Liver (tissue), 9 donors: ENCODE data around the gene PTBP3. TPM values are rescaled to one million over a fixed set of nuclear protein-coding genes. Genes with fewer than 3 reads are reported as not detected.

Experiments
- DNase-seq: peaks from one replicate; pipeline ENCODE4 v3.0.0-alpha.2; 2017; ENCODE audit warnings: low spot score
- H3K27ac ChIP-seq, 2 donors: one replicate each; pipeline ENCODE4 v1.7.0; 2013; ENCODE audit warnings: inconsistent platforms in 2 of 2, low read length in 2 of 2, control low read depth in 1 of 2, low read depth in 1 of 2, mild to moderate bottlenecking in 1 of 2
- H3K27me3 ChIP-seq, 4 donors: one replicate each; pipeline versions ENCODE4 v1.6.1 to v1.7.0; 2013; ENCODE audit warnings: low read length in 3 of 4, inconsistent platforms in 1 of 4, mild to moderate bottlenecking in 1 of 4, moderate library complexity in 1 of 4; ENCODE audit not compliant: control insufficient read depth in 4 of 4, insufficient read depth in 4 of 4
- H3K36me3 ChIP-seq, 4 donors: one replicate each; pipeline versions ENCODE4 v1.6.1 to v1.7.0; 2013; ENCODE audit warnings: low read length in 3 of 4, mild to moderate bottlenecking in 3 of 4, low read depth in 1 of 4, moderate library complexity in 1 of 4; ENCODE audit not compliant: control insufficient read depth in 4 of 4, insufficient read depth in 3 of 4
- H3K4me1 ChIP-seq, 4 donors: one replicate each; pipeline versions ENCODE4 v1.6.1 to v1.7.0; 2013; ENCODE audit warnings: low read length in 3 of 4, mild to moderate bottlenecking in 3 of 4, moderate library complexity in 1 of 4; ENCODE audit not compliant: control insufficient read depth in 4 of 4, insufficient read depth in 4 of 4
- H3K4me3 ChIP-seq, 3 donors: one replicate each; pipeline versions ENCODE4 v1.6.1 to v1.7.0; 2013; ENCODE audit warnings: low read length in 3 of 3, control low read depth in 1 of 3, low read depth in 1 of 3, mild to moderate bottlenecking in 1 of 3
- H3K9ac ChIP-seq, 2 donors: one replicate each; pipeline ENCODE4 v1.7.0; 2013; ENCODE audit warnings: low read length in 2 of 2, mild to moderate bottlenecking in 2 of 2, moderate library complexity in 2 of 2, control low read depth in 1 of 2, low read depth in 1 of 2
- H3K9me3 ChIP-seq, 4 donors: one replicate each; pipeline versions ENCODE4 v1.6.1 to v1.7.0; 2013; ENCODE audit warnings: low read length in 3 of 4; ENCODE audit not compliant: control insufficient read depth in 4 of 4
- EGR1 ChIP-seq, 2 donors: IDR thresholded peaks; 2 replicates each; pipeline ENCODE4 v1.6.1; 2016 to 2018; ENCODE audit warnings: antibody characterized with exemption in 2 of 2, low read depth in 2 of 2
- FOXA1 ChIP-seq: IDR thresholded peaks from 2 replicates; pipeline ENCODE4 v1.6.1; 2016; ENCODE audit warnings: antibody characterized with exemption
- FOXA2 ChIP-seq: IDR thresholded peaks from 2 replicates; pipeline ENCODE4 v1.6.1; 2016; ENCODE audit warnings: antibody characterized with exemption
- GABPA ChIP-seq, 2 donors: IDR thresholded peaks in 1 of 2; conservative IDR thresholded peaks in 1 of 2; 2 replicates each; pipeline ENCODE4 v1.6.1; 2016; ENCODE audit warnings: antibody characterized with exemption in 2 of 2, mild to moderate bottlenecking in 1 of 2, moderate library complexity in 1 of 2
- HNF4A ChIP-seq, 2 donors: conservative IDR thresholded peaks; 2 replicates each; pipeline ENCODE4 v1.6.1; 2016; ENCODE audit warnings: antibody characterized with exemption in 2 of 2, mild to moderate bottlenecking in 2 of 2
- HNF4G ChIP-seq: IDR thresholded peaks from 2 replicates; pipeline ENCODE4 v1.6.1; 2016; ENCODE audit warnings: antibody characterized with exemption
- JUND ChIP-seq, 2 donors: IDR thresholded peaks; 2 replicates each; pipeline ENCODE4 v1.6.1; 2016; ENCODE audit warnings: antibody characterized with exemption in 2 of 2
- NR2F2 ChIP-seq: IDR thresholded peaks from 2 replicates; pipeline ENCODE4 v1.6.1; 2016; ENCODE audit warnings: antibody characterized with exemption
- RAD21 ChIP-seq, 2 donors: IDR thresholded peaks; 2 replicates each; pipeline ENCODE4 v1.6.1; 2016; ENCODE audit warnings: antibody characterized with exemption in 2 of 2, mild to moderate bottlenecking in 2 of 2
- RXRA ChIP-seq, 2 donors: IDR thresholded peaks; 2 replicates each; pipeline ENCODE4 v1.6.1; 2017 to 2018; ENCODE audit warnings: antibody characterized with exemption in 2 of 2, mild to moderate bottlenecking in 1 of 2
- SP1 ChIP-seq: IDR thresholded peaks from 2 replicates; pipeline ENCODE4 v1.6.1; 2018; ENCODE audit warnings: antibody characterized with exemption, mild to moderate bottlenecking
- TAF1 ChIP-seq: conservative IDR thresholded peaks from 2 replicates; pipeline ENCODE4 v1.6.1; 2016; ENCODE audit warnings: antibody characterized with exemption, mild to moderate bottlenecking
- YY1 ChIP-seq: IDR thresholded peaks from 2 replicates; pipeline ENCODE4 v1.6.1; 2016; ENCODE audit warnings: antibody characterized with exemption, mild to moderate bottlenecking
- polyA plus RNA-seq, 2 donors: library from polyadenylated mRNA; stranded (reverse) in 1 of 2; unstranded in 1 of 2; fragments of 200-250 nt in 1 of 2; fragments of >200 nt in 1 of 2; fragmentation: Nextera tagmentation in 1 of 2; extraction: Ambion mirVana in 1 of 2; gene quantifications; one replicate each; pipeline versions ENCODE4 v1.2.1 to v1.2.3, GENCODE V29; 2013 to 2015
- total RNA-seq, 2 donors: library from RNA; depleted of rRNA; stranded (reverse); fragments of >200 nt; gene quantifications; one replicate each; pipeline ENCODE4 v1.2.3, GENCODE V29; 2014
- TF ChIP-seq, protein P1 (sequence below): IDR thresholded peaks from 2 replicates; pipeline ENCODE4 v1.6.1; 2016; ENCODE audit warnings: antibody characterized with exemption
- TF ChIP-seq, protein P2 (sequence below): fragments of 150-350 bp; IDR thresholded peaks from 2 replicates; pipeline ENCODE4 v1.5.1; 2017; ENCODE audit warnings: improper control_type of control experiment, low read depth, low read length; ENCODE audit not compliant: missing input control
- TF ChIP-seq, protein P3 (sequence below): IDR thresholded peaks from 2 replicates; pipeline ENCODE4 v1.6.1; 2016; ENCODE audit warnings: antibody characterized with exemption
- TF ChIP-seq, protein P4 (sequence below): IDR thresholded peaks from 2 replicates; pipeline ENCODE4 v1.6.1; 2016; ENCODE audit warnings: antibody characterized with exemption, mild to moderate bottlenecking
- TF ChIP-seq, protein P5 (sequence below): IDR thresholded peaks from 2 replicates; pipeline ENCODE4 v1.6.1; 2016; ENCODE audit warnings: antibody characterized with exemption
- donor health status: healthy.
- donor health status: healthy.
- donor health status: healthy.
- donor health status: healthy.
- donor health status: healthy.

Gene PTBP3
- total and polyA plus RNA-seq, 4 donors, result 4.3 to 34.1 (median 9.2) TPM

DNA sequence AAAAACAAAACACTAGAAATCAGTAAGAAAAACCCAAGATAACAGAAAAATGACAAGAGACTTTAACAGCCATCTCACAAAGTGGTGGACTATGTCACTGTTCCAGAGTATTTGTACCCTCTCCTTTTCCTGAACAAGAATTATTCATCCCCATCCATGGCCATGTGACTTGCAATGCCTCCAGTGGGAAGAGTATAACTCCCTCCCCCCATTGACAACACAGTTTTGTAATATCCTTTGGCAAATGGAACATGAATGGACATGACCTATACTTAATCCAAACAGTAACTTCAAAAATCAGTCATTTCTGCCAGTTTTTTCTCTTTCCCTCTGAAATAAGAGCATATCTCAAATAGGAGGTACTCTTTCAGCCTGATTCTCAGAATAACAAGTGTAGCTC, 33.9 kb downstream of the PTBP3 start:
- no peak overlapping the region for H3K9ac ChIP-seq
- no peak for TF ChIP-seq NR2F2
- no peak for TF ChIP-seq JUND (IDR thresholded peaks at IDR 0.05)
- TF ChIP-seq TAF1, result no peak
- no peak for TF ChIP-seq FOXA2
- peak in 1 of 2 donors; percentile 26 for TF ChIP-seq GABPA (IDR thresholded peaks at IDR 0.05 in 1 of 2, conservative IDR thresholded peaks at IDR 0.05 in 1 of 2)
- peak; percentile 56 for TF ChIP-seq YY1
- TF ChIP-seq, protein P1, sequence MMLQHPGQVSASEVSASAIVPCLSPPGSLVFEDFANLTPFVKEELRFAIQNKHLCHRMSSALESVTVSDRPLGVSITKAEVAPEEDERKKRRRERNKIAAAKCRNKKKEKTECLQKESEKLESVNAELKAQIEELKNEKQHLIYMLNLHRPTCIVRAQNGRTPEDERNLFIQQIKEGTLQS, result no peak
- TF ChIP-seq, protein P2, sequence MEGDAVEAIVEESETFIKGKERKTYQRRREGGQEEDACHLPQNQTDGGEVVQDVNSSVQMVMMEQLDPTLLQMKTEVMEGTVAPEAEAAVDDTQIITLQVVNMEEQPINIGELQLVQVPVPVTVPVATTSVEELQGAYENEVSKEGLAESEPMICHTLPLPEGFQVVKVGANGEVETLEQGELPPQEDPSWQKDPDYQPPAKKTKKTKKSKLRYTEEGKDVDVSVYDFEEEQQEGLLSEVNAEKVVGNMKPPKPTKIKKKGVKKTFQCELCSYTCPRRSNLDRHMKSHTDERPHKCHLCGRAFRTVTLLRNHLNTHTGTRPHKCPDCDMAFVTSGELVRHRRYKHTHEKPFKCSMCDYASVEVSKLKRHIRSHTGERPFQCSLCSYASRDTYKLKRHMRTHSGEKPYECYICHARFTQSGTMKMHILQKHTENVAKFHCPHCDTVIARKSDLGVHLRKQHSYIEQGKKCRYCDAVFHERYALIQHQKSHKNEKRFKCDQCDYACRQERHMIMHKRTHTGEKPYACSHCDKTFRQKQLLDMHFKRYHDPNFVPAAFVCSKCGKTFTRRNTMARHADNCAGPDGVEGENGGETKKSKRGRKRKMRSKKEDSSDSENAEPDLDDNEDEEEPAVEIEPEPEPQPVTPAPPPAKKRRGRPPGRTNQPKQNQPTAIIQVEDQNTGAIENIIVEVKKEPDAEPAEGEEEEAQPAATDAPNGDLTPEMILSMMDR, result no peak
- TF ChIP-seq, protein P3, sequence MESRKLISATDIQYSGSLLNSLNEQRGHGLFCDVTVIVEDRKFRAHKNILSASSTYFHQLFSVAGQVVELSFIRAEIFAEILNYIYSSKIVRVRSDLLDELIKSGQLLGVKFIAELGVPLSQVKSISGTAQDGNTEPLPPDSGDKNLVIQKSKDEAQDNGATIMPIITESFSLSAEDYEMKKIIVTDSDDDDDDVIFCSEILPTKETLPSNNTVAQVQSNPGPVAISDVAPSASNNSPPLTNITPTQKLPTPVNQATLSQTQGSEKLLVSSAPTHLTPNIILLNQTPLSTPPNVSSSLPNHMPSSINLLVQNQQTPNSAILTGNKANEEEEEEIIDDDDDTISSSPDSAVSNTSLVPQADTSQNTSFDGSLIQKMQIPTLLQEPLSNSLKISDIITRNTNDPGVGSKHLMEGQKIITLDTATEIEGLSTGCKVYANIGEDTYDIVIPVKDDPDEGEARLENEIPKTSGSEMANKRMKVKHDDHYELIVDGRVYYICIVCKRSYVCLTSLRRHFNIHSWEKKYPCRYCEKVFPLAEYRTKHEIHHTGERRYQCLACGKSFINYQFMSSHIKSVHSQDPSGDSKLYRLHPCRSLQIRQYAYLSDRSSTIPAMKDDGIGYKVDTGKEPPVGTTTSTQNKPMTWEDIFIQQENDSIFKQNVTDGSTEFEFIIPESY, result no peak
- no peak for TF ChIP-seq SP1
- TF ChIP-seq, protein P4, sequence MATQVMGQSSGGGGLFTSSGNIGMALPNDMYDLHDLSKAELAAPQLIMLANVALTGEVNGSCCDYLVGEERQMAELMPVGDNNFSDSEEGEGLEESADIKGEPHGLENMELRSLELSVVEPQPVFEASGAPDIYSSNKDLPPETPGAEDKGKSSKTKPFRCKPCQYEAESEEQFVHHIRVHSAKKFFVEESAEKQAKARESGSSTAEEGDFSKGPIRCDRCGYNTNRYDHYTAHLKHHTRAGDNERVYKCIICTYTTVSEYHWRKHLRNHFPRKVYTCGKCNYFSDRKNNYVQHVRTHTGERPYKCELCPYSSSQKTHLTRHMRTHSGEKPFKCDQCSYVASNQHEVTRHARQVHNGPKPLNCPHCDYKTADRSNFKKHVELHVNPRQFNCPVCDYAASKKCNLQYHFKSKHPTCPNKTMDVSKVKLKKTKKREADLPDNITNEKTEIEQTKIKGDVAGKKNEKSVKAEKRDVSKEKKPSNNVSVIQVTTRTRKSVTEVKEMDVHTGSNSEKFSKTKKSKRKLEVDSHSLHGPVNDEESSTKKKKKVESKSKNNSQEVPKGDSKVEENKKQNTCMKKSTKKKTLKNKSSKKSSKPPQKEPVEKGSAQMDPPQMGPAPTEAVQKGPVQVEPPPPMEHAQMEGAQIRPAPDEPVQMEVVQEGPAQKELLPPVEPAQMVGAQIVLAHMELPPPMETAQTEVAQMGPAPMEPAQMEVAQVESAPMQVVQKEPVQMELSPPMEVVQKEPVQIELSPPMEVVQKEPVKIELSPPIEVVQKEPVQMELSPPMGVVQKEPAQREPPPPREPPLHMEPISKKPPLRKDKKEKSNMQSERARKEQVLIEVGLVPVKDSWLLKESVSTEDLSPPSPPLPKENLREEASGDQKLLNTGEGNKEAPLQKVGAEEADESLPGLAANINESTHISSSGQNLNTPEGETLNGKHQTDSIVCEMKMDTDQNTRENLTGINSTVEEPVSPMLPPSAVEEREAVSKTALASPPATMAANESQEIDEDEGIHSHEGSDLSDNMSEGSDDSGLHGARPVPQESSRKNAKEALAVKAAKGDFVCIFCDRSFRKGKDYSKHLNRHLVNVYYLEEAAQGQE, result no peak
- TF ChIP-seq RAD21 (IDR thresholded peaks at IDR 0.05), result peak; percentile 10 to 25
- no peak for TF ChIP-seq EGR1 (IDR thresholded peaks at IDR 0.05; ENCODE audit: low read depth in 2 of 2)
- no peak for TF ChIP-seq FOXA1
- TF ChIP-seq, protein P5, sequence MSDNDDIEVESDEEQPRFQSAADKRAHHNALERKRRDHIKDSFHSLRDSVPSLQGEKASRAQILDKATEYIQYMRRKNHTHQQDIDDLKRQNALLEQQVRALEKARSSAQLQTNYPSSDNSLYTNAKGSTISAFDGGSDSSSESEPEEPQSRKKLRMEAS, result no peak
- TF ChIP-seq RXRA (IDR thresholded peaks at IDR 0.05), result peak; percentile 21 to 47
- no peak for TF ChIP-seq HNF4G
- TF ChIP-seq HNF4A (conservative IDR thresholded peaks at IDR 0.05), result peak; percentile 54 to 59
- DNase-seq, result no peak
- H3K36me3 ChIP-seq, result no peaks in the 10 kb centered on the region
- peaks cover 0 to 5% (median 3%) of the 10 kb centered on the region in 4 donors for H3K4me1 ChIP-seq
- peak overlapping the region in 1 of 2 donors; percentile 23 for H3K27ac ChIP-seq
- H3K27me3 ChIP-seq, result no peaks in the 10 kb centered on the region
- H3K9me3 ChIP-seq, result no peaks in the 10 kb centered on the region
- no peak overlapping the region for H3K4me3 ChIP-seq
